SK-N-SH treated with all-trans-retinoic acid at 6 μM for 48 hours (cell line): ENCODE results near the gene NR2E1.

Source experiments
- ATAC-seq: fragments of 200-7000 bp; cut with Tn5 transposase; 3 replicates; pipeline ENCODE4 v1.9.1; 2020; ENCODE audit warnings: mild to moderate bottlenecking, moderate library complexity
- ARNTL ChIP-seq: fragments of 450-650 bp; formaldehyde crosslinking; IDR thresholded peaks from 2 replicates; pipeline ENCODE4 v1.5.0; 2020; ENCODE audit warnings: low read depth, mild to moderate bottlenecking, moderate library complexity, borderline replicate concordance
- BACH2 ChIP-seq: fragments of 250-450 bp; sonication (Bioruptor Pico); IDR thresholded peaks from 2 replicates; pipeline ENCODE4 v1.9.0; 2021; ENCODE audit warnings: mild to moderate bottlenecking, borderline replicate concordance
- CREB5 ChIP-seq: fragments of 250-450 bp; sonication (Bioruptor Pico); IDR thresholded peaks from 2 replicates; pipeline ENCODE4 v1.5.1; 2020; ENCODE audit warnings: low read depth, mild to moderate bottlenecking, moderate library complexity
- CSDC2 ChIP-seq: fragments of 250-450 bp; sonication (Bioruptor Pico); IDR thresholded peaks from 2 replicates; pipeline ENCODE4 v1.5.0; 2020; ENCODE audit warnings: mild to moderate bottlenecking, moderate library complexity
- CSRNP3 ChIP-seq: fragments of 250-450 bp; sonication (Bioruptor Pico); IDR thresholded peaks from 2 replicates; pipeline ENCODE4 v1.5.1; 2021; ENCODE audit warnings: mild to moderate bottlenecking, moderate library complexity
- ESRRG ChIP-seq: fragments of 250-450 bp; sonication (Bioruptor Pico); IDR thresholded peaks from 2 replicates; pipeline ENCODE4 v1.6.1; 2021; ENCODE audit warnings: mild to moderate bottlenecking
- GLIS3 ChIP-seq: fragments of 250-450 bp; sonication (Bioruptor Pico); IDR thresholded peaks from 2 replicates; pipeline ENCODE4 v1.5.0; 2020; ENCODE audit warnings: mild to moderate bottlenecking, moderate library complexity
- ISL1 ChIP-seq: fragments of 250-450 bp; sonication (Bioruptor Pico); IDR thresholded peaks from 2 replicates; pipeline ENCODE4 v2.1.2; 2022; ENCODE audit warnings: mild to moderate bottlenecking, moderate library complexity
- OSR1 ChIP-seq: fragments of 250-450 bp; sonication (Bioruptor Pico); IDR thresholded peaks from 2 replicates; pipeline ENCODE4 v1.8.0; 2022; ENCODE audit warnings: moderate library complexity, mild to moderate bottlenecking, inconsistent platforms
- PATZ1 ChIP-seq: fragments of 250-450 bp; sonication (Bioruptor Pico); IDR thresholded peaks from 2 replicates; pipeline ENCODE4 v1.8.0; 2020; ENCODE audit warnings: mild to moderate bottlenecking, moderate library complexity, borderline replicate concordance
- POU6F1 ChIP-seq: fragments of 250-450 bp; sonication (Bioruptor Pico); IDR thresholded peaks from 2 replicates; pipeline ENCODE4 v1.8.0; 2021; ENCODE audit warnings: low read depth, mild to moderate bottlenecking, moderate library complexity, borderline replicate concordance
- PPARA ChIP-seq: fragments of 250-450 bp; sonication (Bioruptor Pico); IDR thresholded peaks from 2 replicates; pipeline ENCODE4 v1.5.0; 2020; ENCODE audit warnings: mild to moderate bottlenecking, borderline replicate concordance
- RARB ChIP-seq: fragments of 250-450 bp; sonication (Bioruptor Pico); IDR thresholded peaks from 2 replicates; pipeline ENCODE4 v1.8.0; 2021; ENCODE audit warnings: mild to moderate bottlenecking, moderate library complexity
- SNAI2 ChIP-seq: fragments of 250-450 bp; sonication (Bioruptor Pico); IDR thresholded peaks from 2 replicates; pipeline ENCODE4 v1.5.0; 2020; ENCODE audit warnings: mild to moderate bottlenecking, moderate library complexity
- TCF4 ChIP-seq: fragments of 250-450 bp; sonication (Bioruptor Pico); IDR thresholded peaks from 2 replicates; pipeline ENCODE4 v1.8.0; 2021; ENCODE audit warnings: mild to moderate bottlenecking, moderate library complexity, borderline replicate concordance
- TOX ChIP-seq: fragments of 250-450 bp; sonication (Bioruptor Pico); IDR thresholded peaks from 2 replicates; pipeline ENCODE4 v1.8.0; 2021; ENCODE audit warnings: mild to moderate bottlenecking, moderate library complexity, borderline replicate concordance
- TSHZ2 ChIP-seq: fragments of 250-450 bp; sonication (Bioruptor Pico); IDR thresholded peaks from 2 replicates; pipeline ENCODE4 v1.5.0; 2020; ENCODE audit warnings: mild to moderate bottlenecking, moderate library complexity
- ZC3H10 ChIP-seq: fragments of 250-450 bp; sonication (Bioruptor Pico); IDR thresholded peaks from 2 replicates; pipeline ENCODE4 v1.5.1; 2021; ENCODE audit warnings: mild to moderate bottlenecking, moderate library complexity
- ZFP3 ChIP-seq: fragments of 250-450 bp; sonication (Bioruptor Pico); IDR thresholded peaks from 2 replicates; pipeline ENCODE4 v1.5.0; 2020; ENCODE audit warnings: mild to moderate bottlenecking, moderate library complexity
- ZFP30 ChIP-seq: fragments of 450-650 bp; formaldehyde crosslinking; IDR thresholded peaks from 2 replicates; pipeline ENCODE4 v1.5.0; 2022; ENCODE audit warnings: mild to moderate bottlenecking, moderate library complexity
- ZNF70 ChIP-seq: fragments of 450-650 bp; formaldehyde crosslinking; IDR thresholded peaks from 2 replicates; pipeline ENCODE4 v1.5.0; 2020; ENCODE audit warnings: mild to moderate bottlenecking, moderate library complexity
- ZNF8 ChIP-seq: fragments of 450-650 bp; formaldehyde crosslinking; IDR thresholded peaks from 2 replicates; pipeline ENCODE4 v1.5.0; 2020; ENCODE audit warnings: mild to moderate bottlenecking, moderate library complexity

Gene NR2E1

GRCh38 chr6:108203189-108204112 is 37.6 kb downstream of the NR2E1 start:
- TF ChIP-seq ZFP3 = no peak
- TF ChIP-seq POU6F1 (CRISPR knock-in tag) = no peak
- TF ChIP-seq PATZ1 = no peak
- TF ChIP-seq GLIS3 (CRISPR knock-in tag) = no peak
- TF ChIP-seq OSR1 (CRISPR knock-in tag) = no peak
- TF ChIP-seq ZC3H10 (CRISPR knock-in tag) = no peak
- TF ChIP-seq ARNTL = no peak
- no peak for TF ChIP-seq RARB (CRISPR knock-in tag)
- TF ChIP-seq, all 23 proteins: peak for 0
- ATAC-seq = no peak

- TF ChIP-seq POU6F1 (CRISPR knock-in tag) (no peak), ZNF8 (CRISPR knock-in tag) (no peak), TCF4 (CRISPR knock-in tag) (no peak), TOX (CRISPR knock-in tag) (no peak), BACH2 (CRISPR knock-in tag) (no peak), ESRRG (CRISPR knock-in tag) (no peak), CSRNP3 (CRISPR knock-in tag) (no peak), ZFP3 (no peak)
- TF ChIP-seq, all 23 proteins: peak for 0
- no peak for ATAC-seq
Observed at GRCh38 chr6:108207013-108207412, 41.2 kb downstream of the NR2E1 start.

GRCh38 chr6:108209738-108210137 is 43.9 kb downstream of the NR2E1 start:
- TF ChIP-seq OSR1 (CRISPR knock-in tag) = no peak
- TF ChIP-seq ZFP3 = no peak
- TF ChIP-seq CSDC2 = no peak
- TF ChIP-seq ZNF70 (CRISPR knock-in tag) = no peak
- TF ChIP-seq BACH2 (CRISPR knock-in tag) = no peak
- no peak for TF ChIP-seq PPARA
- no peak for TF ChIP-seq SNAI2
- no peak for TF ChIP-seq GLIS3 (CRISPR knock-in tag)
- TF ChIP-seq CREB5 (CRISPR knock-in tag) = no peak
- no peak for TF ChIP-seq ZFP30 (CRISPR knock-in tag)
- no peak for ATAC-seq

GRCh38 chr6:108210556-108210955 is 44.7 kb downstream of the NR2E1 start:
- TF ChIP-seq ZC3H10 (CRISPR knock-in tag) (no peak), POU6F1 (CRISPR knock-in tag) (no peak), TSHZ2 (CRISPR knock-in tag) (no peak), ZNF70 (CRISPR knock-in tag) (no peak), TCF4 (CRISPR knock-in tag) (no peak), ISL1 (CRISPR knock-in tag) (no peak)
- no peak for ATAC-seq
